IMR-90 (cell line): ENCODE data around the gene SRGAP2C. TPM values are rescaled to one million over a fixed set of nuclear protein-coding genes. Genes with fewer than 3 reads are reported as not detected.
"Not testable (repeated sequence)": the region's sequence is repeated elsewhere in the genome, so short reads cannot be mapped to it uniquely, and the experiment has no call there.

Source experiments
- ATAC-seq: fragments of 200-7000 bp; cut with Tn5 transposase; 2 replicates; pipeline ENCODE4 v1.9.1; 2020; ENCODE audit warnings: low read depth, mild to moderate bottlenecking, moderate library complexity
- BruUV-seq: library from RNA; stranded (reverse); fragments of 400-500 nt; replicated peaks from 2 replicates; lab custom pipeline; 2021; lab: Mats Ljungman, UMichigan
- CTCF ChIA-PET: fragments of 300-600 bp; formaldehyde crosslinking; extraction: SDS; loops from one replicate; lab custom pipeline; 2021; ENCODE audit warnings: antibody characterized with exemption; lab: Yijun Ruan, JAX
- POLR2A ChIA-PET: fragments of 300-600 bp; sonication (Branson Sonifier 250); formaldehyde crosslinking; loops from one replicate; lab custom pipeline; 2022; ENCODE audit warnings: antibody characterized with exemption; ENCODE audit not compliant: unreplicated experiment; lab: Charles Lee
- DNase-seq: peaks from one replicate; pipeline ENCODE4 v3.0.0; 2013
- H2AFZ ChIP-seq: replicated peaks from 2 replicates; pipeline ENCODE3; 2013; ENCODE audit warnings: low read length, mild to moderate bottlenecking; ENCODE audit not compliant: poor library complexity
- H2AK5ac ChIP-seq: 2 replicates; pipeline ENCODE4 v1.6.1; 2013; ENCODE audit warnings: low read depth, low read length, inconsistent platforms
- H2AK9ac ChIP-seq: replicated peaks from 2 replicates; pipeline ENCODE3; 2013; ENCODE audit warnings: mild to moderate bottlenecking, low read depth, low read length, moderate library complexity; ENCODE audit not compliant: poor library complexity
- H2BK120ac ChIP-seq: 2 replicates; pipeline ENCODE4 v1.6.1; 2013; ENCODE audit warnings: low read depth, low read length, inconsistent platforms
- H2BK15ac ChIP-seq: 3 replicates; pipeline ENCODE4 v1.6.1; 2013; ENCODE audit warnings: low read depth, low read length, inconsistent platforms
- H2BK20ac ChIP-seq: 2 replicates; pipeline ENCODE4 v1.6.1; 2013; ENCODE audit warnings: low read depth, mild to moderate bottlenecking, inconsistent platforms, low read length, moderate library complexity
- H2BK5ac ChIP-seq: 2 replicates; pipeline ENCODE4 v1.6.1; 2013; ENCODE audit warnings: mild to moderate bottlenecking, low read depth, low read length, inconsistent platforms; ENCODE audit not compliant: poor library complexity, severe bottlenecking
- H3K14ac ChIP-seq: replicated peaks from 2 replicates; pipeline ENCODE4 v1.6.1; 2013; ENCODE audit warnings: low read depth, low read length, inconsistent platforms
- H3K18ac ChIP-seq: 2 replicates; pipeline ENCODE4 v1.6.1; 2013; ENCODE audit warnings: low read depth, low read length, control low read depth
- H3K23ac ChIP-seq: 2 replicates; pipeline ENCODE4 v1.6.1; 2013; ENCODE audit warnings: low read depth, low read length, inconsistent platforms
- H3K27ac ChIP-seq: 2 replicates; pipeline ENCODE4 v1.5.1; 2013; ENCODE audit warnings: mild to moderate bottlenecking, control low read depth, low read length; ENCODE audit not compliant: insufficient read depth
- H3K27me3 ChIP-seq: 2 replicates; pipeline ENCODE4 v1.6.1; 2013; ENCODE audit warnings: low read length; ENCODE audit not compliant: control insufficient read depth, insufficient read depth
- H3K36me3 ChIP-seq: 2 replicates; pipeline ENCODE4 v1.6.1; 2013; ENCODE audit warnings: low read length, mixed read lengths; ENCODE audit not compliant: control insufficient read depth, insufficient read depth
- H3K4ac ChIP-seq: 2 replicates; pipeline ENCODE4 v1.6.1; 2013; ENCODE audit warnings: low read depth, low read length, inconsistent platforms
- H3K4me1 ChIP-seq: 2 replicates; pipeline ENCODE4 v1.6.1; 2013; ENCODE audit warnings: low read length, mixed read lengths; ENCODE audit not compliant: control insufficient read depth, insufficient read depth
- H3K4me2 ChIP-seq: 2 replicates; pipeline ENCODE4 v1.6.1; 2013; ENCODE audit warnings: low read depth, mild to moderate bottlenecking, control low read depth, low read length, moderate library complexity
- H3K4me3 ChIP-seq: 2 replicates; pipeline ENCODE4 v1.5.1; 2013; ENCODE audit warnings: low read depth, mild to moderate bottlenecking, control low read depth, low read length, moderate library complexity; ENCODE audit not compliant: insufficient read depth
- H3K56ac ChIP-seq: 2 replicates; pipeline ENCODE4 v1.6.1; 2013; ENCODE audit warnings: low read length, inconsistent platforms; ENCODE audit not compliant: insufficient read depth; ENCODE audit errors: extremely low read depth
- H3K79me1 ChIP-seq, 2 experiments: 2 replicates each; pipeline ENCODE4 v1.6.1; 2013; ENCODE audit warnings: low read length in 2 of 2, inconsistent platforms in 1 of 2, low read depth in 1 of 2
- H3K9ac ChIP-seq: 2 replicates; pipeline ENCODE4 v1.6.1; 2013; ENCODE audit warnings: low read depth, low read length, control low read depth
- H3K9me1 ChIP-seq: 2 replicates; pipeline ENCODE4 v1.6.1; 2013; ENCODE audit warnings: low read length, inconsistent platforms; ENCODE audit not compliant: insufficient read depth
- H3K9me3 ChIP-seq: 2 replicates; pipeline ENCODE4 v1.6.1; 2013; ENCODE audit warnings: low read length; ENCODE audit not compliant: control insufficient read depth, insufficient read depth
- H4K20me1 ChIP-seq: 2 replicates; pipeline ENCODE4 v1.6.1; 2013; ENCODE audit warnings: low read length, inconsistent platforms; ENCODE audit not compliant: insufficient read depth
- H4K5ac ChIP-seq: 2 replicates; pipeline ENCODE4 v1.6.1; 2013; ENCODE audit warnings: mild to moderate bottlenecking, low read depth, low read length, control low read depth
- H4K8ac ChIP-seq, 2 experiments: 2 replicates each; pipeline ENCODE4 v1.6.1; 2013; ENCODE audit warnings: low read depth in 2 of 2, low read length in 2 of 2, control low read depth in 1 of 2, inconsistent platforms in 1 of 2
- H4K91ac ChIP-seq: 2 replicates; pipeline ENCODE4 v1.6.1; 2013; ENCODE audit warnings: low read depth, low read length, inconsistent platforms; ENCODE audit not compliant: insufficient read depth
- WGBS, 2 experiments: methylation state at CpG; one replicate each; pipeline versions ENCODE4 v1.1.5 to v1.1.7; 2013; ENCODE audit warnings: missing lambda C conversion rate in 2 of 2; ENCODE audit not compliant: insufficient read length in 1 of 2; ENCODE audit errors: extremely low coverage in 2 of 2; 5-methylcytosine and 5-hydroxymethylcytosine counted together
- dilution Hi-C: fragments of 300-500 bp; cut with HindIII; formaldehyde crosslinking; loops from one replicate; pipeline ENCODE4 v1.14.3; 2018; ENCODE audit warnings: low sequenced_read_pairs; ENCODE audit not compliant: unreplicated experiment
- in situ Hi-C: fragments of 300-500 bp; cut with MboI; formaldehyde crosslinking; loops from 3 replicates; pipeline ENCODE4 v1.14.3; 2019; ENCODE audit warnings: low sequenced_read_pairs, inconsistent platforms, mixed read lengths
- intact Hi-C: fragments of 100-400 bp; cut with micrococcal nuclease; formaldehyde crosslinking; loops from 2 replicates; pipeline ENCODE4 v1.10.0; 2022
- polyA plus RNA-seq, 3 experiments: library from polyadenylated mRNA; depleted of rRNA; stranded (reverse); fragments of >200 nt; gene quantifications; 2 replicates each; pipeline ENCODE4 v1.2.3, GENCODE V29; 2012; ENCODE audit warnings: low replicate concordance in 1 of 3
- total RNA-seq: library from RNA; depleted of rRNA; stranded (reverse); fragments of >200 nt; gene quantifications from 2 replicates; pipeline ENCODE4 v1.2.3, GENCODE V29; 2012

Gene SRGAP2C
- total and polyA plus RNA-seq, 2 of the 4 experiments (the other 2 are of a cell fraction) = 5.6 to 12.7 TPM

DNA sequence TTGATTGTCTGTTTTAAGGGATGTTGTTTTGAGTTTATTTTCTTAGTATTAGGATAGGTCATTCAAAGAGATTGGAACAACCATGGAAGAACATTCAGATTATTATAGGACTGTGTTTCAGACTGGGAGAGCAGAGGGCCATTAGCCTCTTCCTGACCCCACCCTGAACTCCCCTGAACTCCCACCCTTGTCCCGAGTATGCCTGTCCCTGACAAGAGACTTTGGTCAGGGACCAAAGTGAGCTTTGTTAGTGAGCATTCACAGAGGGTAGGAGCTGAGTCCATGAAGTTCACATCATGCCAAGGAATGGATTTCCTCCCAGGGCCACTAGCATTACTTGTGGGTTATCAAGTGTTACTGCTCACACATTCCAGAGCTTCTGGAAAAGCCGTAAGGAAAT is 172.0 kb downstream of the SRGAP2C start:
- in situ Hi-C loops, BruUV-seq: not testable (repeated sequence)

DNA sequence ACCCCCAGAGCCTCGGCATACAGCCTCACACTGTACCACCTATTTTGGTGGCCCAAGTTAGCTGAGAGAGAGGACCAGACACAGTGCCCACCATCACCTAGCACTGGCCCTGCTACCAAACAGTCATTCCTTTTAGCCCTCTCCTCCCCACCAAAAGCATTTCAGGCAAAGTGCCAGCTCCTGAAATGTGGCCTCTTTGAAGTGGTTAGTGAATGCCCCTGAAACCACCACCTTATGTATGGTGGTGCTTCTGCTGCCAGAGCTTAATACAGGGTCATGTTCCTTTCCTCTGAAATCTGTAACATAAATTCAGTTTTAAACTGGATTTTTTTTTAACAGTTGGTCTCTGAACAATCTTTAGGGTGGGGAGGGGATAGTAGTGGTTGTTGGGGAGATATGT is 175.8 kb downstream of the SRGAP2C start:
- dilution Hi-C loops, H3K18ac ChIP-seq, POLR2A ChIA-PET, H3K9me3 ChIP-seq, in situ Hi-C loops, H3K4ac ChIP-seq, H3K27me3 ChIP-seq, H2BK20ac ChIP-seq, H3K36me3 ChIP-seq, H4K5ac ChIP-seq, H4K8ac ChIP-seq, ATAC-seq, H3K23ac ChIP-seq, H3K4me2 ChIP-seq, H2BK15ac ChIP-seq, H2AK9ac ChIP-seq, H4K91ac ChIP-seq, DNase-seq, BruUV-seq, H4K20me1 ChIP-seq, intact Hi-C loops, H3K4me3 ChIP-seq, H3K79me1 ChIP-seq, H2BK120ac ChIP-seq, H2BK5ac ChIP-seq, H3K56ac ChIP-seq, H3K9me1 ChIP-seq, H3K27ac ChIP-seq, H3K4me1 ChIP-seq, H2AFZ ChIP-seq, CTCF ChIA-PET, H3K14ac ChIP-seq, H3K9ac ChIP-seq, H2AK5ac ChIP-seq: not testable (repeated sequence)
- WGBS, 2 experiments = no CpG with 5 or more reads among the region's 1 CpG

More for the DNA sequence above, 172.0 kb downstream of the SRGAP2C start:
- H3K4me2 ChIP-seq, H3K9me1 ChIP-seq, POLR2A ChIA-PET, intact Hi-C loops, H3K27me3 ChIP-seq, DNase-seq, H2BK120ac ChIP-seq, H3K23ac ChIP-seq, H4K8ac ChIP-seq, H3K9me3 ChIP-seq, H2BK15ac ChIP-seq, H3K79me1 ChIP-seq, H4K5ac ChIP-seq, H4K20me1 ChIP-seq, H3K4ac ChIP-seq, H4K91ac ChIP-seq, ATAC-seq, H2BK5ac ChIP-seq, H3K9ac ChIP-seq, H3K18ac ChIP-seq, H2AK5ac ChIP-seq, H3K36me3 ChIP-seq, CTCF ChIA-PET, H3K27ac ChIP-seq, dilution Hi-C loops, H3K4me1 ChIP-seq, H3K4me3 ChIP-seq, H2AK9ac ChIP-seq, H3K56ac ChIP-seq, H2AFZ ChIP-seq, H2BK20ac ChIP-seq, H3K14ac ChIP-seq: not testable (repeated sequence)
- no CpG with 5 or more reads among the region's 2 CpGs for WGBS, 2 experiments
